K562 (cell line): ENCODE data around the gene MGRN1. TPM values are rescaled to one million over a fixed set of nuclear protein-coding genes. Genes with fewer than 3 reads are reported as not detected.

Experiments used
- ARHGAP35 ChIP-seq: fragments of 450-650 bp; IDR thresholded peaks from 2 replicates; pipeline ENCODE4 v1.6.1; 2018; ENCODE audit not compliant: partially characterized antibody
- CEBPZ ChIP-seq: fragments of 150-350 bp; IDR thresholded peaks from 2 replicates; pipeline ENCODE4 v1.6.1; 2014; ENCODE audit warnings: low read depth, mild to moderate bottlenecking, low read length, borderline replicate concordance
- DIDO1 ChIP-seq: fragments of 450-650 bp; IDR thresholded peaks from 2 replicates; pipeline ENCODE4 v1.6.1; 2016; ENCODE audit warnings: low read depth, missing biosample characterization, missing genetic modification characterization
- EGR1 ChIP-seq: fragments of 450-650 bp; conservative IDR thresholded peaks from 2 replicates; pipeline ENCODE4 v1.6.1; 2017; ENCODE audit warnings: mild to moderate bottlenecking
- ESRRB ChIP-seq: fragments of 250-450 bp; sonication (Bioruptor Pico); IDR thresholded peaks from 2 replicates; pipeline ENCODE4 v1.5.0; 2020; ENCODE audit warnings: mild to moderate bottlenecking, moderate library complexity, borderline replicate concordance
- FOXM1 ChIP-seq, 2 experiments: fragments of 450-650 bp in 1 of 2; sonication (generic) in 1 of 2; formaldehyde crosslinking in 1 of 2; IDR thresholded peaks; 2 replicates each; pipeline versions ENCODE4 v1.6.1 to v1.9.0; 2017 to 2022; ENCODE audit warnings: low read depth in 2 of 2, mild to moderate bottlenecking in 2 of 2, missing genetic modification reagents in 1 of 2, moderate library complexity in 1 of 2
- FOXP1 ChIP-seq: sonication (generic); formaldehyde crosslinking; IDR thresholded peaks from 2 replicates; pipeline ENCODE4 v1.8.0; 2022; ENCODE audit warnings: mild to moderate bottlenecking, missing genetic modification reagents
- MYNN ChIP-seq, 2 experiments: sonication (generic); formaldehyde crosslinking in 1 of 2; IDR thresholded peaks; 2 replicates each; pipeline versions ENCODE4 v1.5.0 to v1.6.1; 2016 to 2020; ENCODE audit warnings: antibody characterized with exemption in 1 of 2, missing genetic modification reagents in 1 of 2
- PTRF ChIP-seq: fragments of 450-650 bp; IDR thresholded peaks from 2 replicates; pipeline ENCODE4 v1.6.1; 2016; ENCODE audit warnings: mild to moderate bottlenecking, missing genetic modification characterization, missing compliant biosample characterization
- SRSF9 ChIP-seq: fragments of 200-400 bp; formaldehyde crosslinking; IDR thresholded peaks from 2 replicates; pipeline ENCODE4 v1.6.1; 2017; ENCODE audit warnings: low read depth, low read length, borderline replicate concordance
- ZKSCAN3 ChIP-seq: fragments of 250-450 bp; sonication (Bioruptor Pico); IDR thresholded peaks from 2 replicates; pipeline ENCODE4 v1.4.0; 2020
- ZNF175 ChIP-seq: fragments of 200-800 bp; sonication (Bioruptor generic); IDR thresholded peaks from 2 replicates; pipeline ENCODE4 v1.6.1; 2016; ENCODE audit warnings: low read depth, mild to moderate bottlenecking, missing genetic modification characterization, missing compliant biosample characterization
- ZNF347 ChIP-seq: fragments of 450-650 bp; formaldehyde crosslinking; IDR thresholded peaks from 2 replicates; pipeline ENCODE4 v1.4.0; 2020; ENCODE audit warnings: low read depth, mild to moderate bottlenecking, moderate library complexity
- ZNF57 ChIP-seq: fragments of 450-650 bp; formaldehyde crosslinking; IDR thresholded peaks from 2 replicates; pipeline ENCODE4 v1.4.0; 2020; ENCODE audit warnings: mild to moderate bottlenecking, moderate library complexity
- polyA plus RNA-seq, 8 experiments: library from polyadenylated mRNA; depleted of rRNA in 4 of 8; stranded (reverse) in 5 of 8; unstranded in 3 of 8; fragments of >200 nt; fragmentation: Nextera tagmentation in 2 of 8; fragmentation: Illumina TruSeq in 1 of 8; extraction: Ambion mirVana in 2 of 8; extraction: Trizol in 1 of 8; gene quantifications; 2 replicates each; pipeline versions ENCODE4 v1.2.1 to v1.2.3, GENCODE V29; 2011 to 2014; ENCODE audit warnings: inconsistent platforms in 1 of 8, missing spikeins in 1 of 8
- total RNA-seq, 7 experiments: library from RNA; depleted of rRNA in 6 of 7; stranded (reverse); fragments of >200 nt in 6 of 7; fragmentation: Illumina TruSeq in 2 of 7; extraction: Trizol in 2 of 7; gene quantifications; 2 replicates each; pipeline versions ENCODE4 v1.2.1 to v1.2.3, GENCODE V29; 2011 to 2021; ENCODE audit warnings: low replicate concordance in 1 of 7
- TF ChIP-seq, protein P1 (sequence below), 2 experiments: fragments of 450-650 bp in 1 of 2; sonication (generic) in 1 of 2; formaldehyde crosslinking in 1 of 2; IDR thresholded peaks; 2 replicates each; pipeline versions ENCODE4 v1.7.1 to v1.9.0; 2016 to 2022; ENCODE audit warnings: inconsistent platforms in 1 of 2, mild to moderate bottlenecking in 1 of 2, missing genetic modification reagents in 1 of 2

Gene MGRN1
- total and polyA plus RNA-seq, 9 of the 15 experiments (the other 6 are each of a cell fraction or from before 2014, with no cell fraction given): 0.15 to 37.9 (median 6.0) TPM

DNA sequence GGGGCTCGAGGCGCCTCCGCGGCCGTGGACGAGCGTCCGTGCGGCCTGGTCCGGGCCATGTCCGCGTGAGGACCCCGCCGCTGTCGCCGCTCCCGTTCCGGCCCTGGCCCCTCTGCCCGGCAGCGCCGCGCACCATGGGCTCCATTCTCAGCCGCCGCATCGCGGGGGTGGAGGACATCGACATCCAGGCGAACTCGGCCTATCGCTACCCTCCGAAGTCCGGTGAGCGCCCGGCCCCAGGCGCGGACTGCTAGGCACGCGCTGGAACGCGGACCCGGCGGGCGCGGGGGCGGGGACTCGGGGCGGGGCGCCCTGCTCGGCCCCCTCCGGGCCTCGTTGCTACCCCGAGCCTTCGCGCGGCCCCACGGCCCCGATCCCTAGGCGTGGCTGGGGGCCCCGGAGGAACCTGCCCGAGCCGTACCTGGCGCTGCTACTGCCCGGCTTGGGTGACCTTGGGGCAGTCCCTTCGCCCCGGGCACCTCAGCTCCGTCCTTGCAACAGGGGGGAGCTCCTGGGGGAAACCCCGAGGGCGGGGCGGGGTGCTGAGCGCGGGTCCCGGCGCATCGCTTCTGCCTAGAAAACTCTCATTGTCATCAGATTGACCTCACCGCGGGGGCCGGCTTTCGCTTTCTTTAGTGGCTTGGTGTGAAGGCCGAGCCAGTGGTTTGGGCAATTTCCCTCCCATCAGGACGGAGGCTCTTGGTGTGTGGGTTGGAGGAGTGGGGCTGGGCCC is 367 bp downstream of the MGRN1 start (continued):
- TF ChIP-seq, protein P1, sequence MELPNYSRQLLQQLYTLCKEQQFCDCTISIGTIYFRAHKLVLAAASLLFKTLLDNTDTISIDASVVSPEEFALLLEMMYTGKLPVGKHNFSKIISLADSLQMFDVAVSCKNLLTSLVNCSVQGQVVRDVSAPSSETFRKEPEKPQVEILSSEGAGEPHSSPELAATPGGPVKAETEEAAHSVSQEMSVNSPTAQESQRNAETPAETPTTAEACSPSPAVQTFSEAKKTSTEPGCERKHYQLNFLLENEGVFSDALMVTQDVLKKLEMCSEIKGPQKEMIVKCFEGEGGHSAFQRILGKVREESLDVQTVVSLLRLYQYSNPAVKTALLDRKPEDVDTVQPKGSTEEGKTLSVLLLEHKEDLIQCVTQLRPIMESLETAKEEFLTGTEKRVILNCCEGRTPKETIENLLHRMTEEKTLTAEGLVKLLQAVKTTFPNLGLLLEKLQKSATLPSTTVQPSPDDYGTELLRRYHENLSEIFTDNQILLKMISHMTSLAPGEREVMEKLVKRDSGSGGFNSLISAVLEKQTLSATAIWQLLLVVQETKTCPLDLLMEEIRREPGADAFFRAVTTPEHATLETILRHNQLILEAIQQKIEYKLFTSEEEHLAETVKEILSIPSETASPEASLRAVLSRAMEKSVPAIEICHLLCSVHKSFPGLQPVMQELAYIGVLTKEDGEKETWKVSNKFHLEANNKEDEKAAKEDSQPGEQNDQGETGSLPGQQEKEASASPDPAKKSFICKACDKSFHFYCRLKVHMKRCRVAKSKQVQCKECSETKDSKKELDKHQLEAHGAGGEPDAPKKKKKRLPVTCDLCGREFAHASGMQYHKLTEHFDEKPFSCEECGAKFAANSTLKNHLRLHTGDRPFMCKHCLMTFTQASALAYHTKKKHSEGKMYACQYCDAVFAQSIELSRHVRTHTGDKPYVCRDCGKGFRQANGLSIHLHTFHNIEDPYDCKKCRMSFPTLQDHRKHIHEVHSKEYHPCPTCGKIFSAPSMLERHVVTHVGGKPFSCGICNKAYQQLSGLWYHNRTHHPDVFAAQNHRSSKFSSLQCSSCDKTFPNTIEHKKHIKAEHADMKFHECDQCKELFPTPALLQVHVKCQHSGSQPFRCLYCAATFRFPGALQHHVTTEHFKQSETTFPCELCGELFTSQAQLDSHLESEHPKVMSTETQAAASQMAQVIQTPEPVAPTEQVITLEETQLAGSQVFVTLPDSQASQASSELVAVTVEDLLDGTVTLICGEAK (IDR thresholded peaks at IDR 0.05): no peak
- TF ChIP-seq, protein P1 (CRISPR knock-in tag; IDR thresholded peaks at IDR 0.05): no peak
- TF ChIP-seq CEBPZ: no peak
- TF ChIP-seq FOXM1 (IDR thresholded peaks at IDR 0.05; ENCODE audit: low read depth): no peak
- TF ChIP-seq FOXM1 (CRISPR knock-in tag; IDR thresholded peaks at IDR 0.05; ENCODE audit: low read depth): 0 out of 2 replicates have a peak, but pooled peaks have one; percentile 87
- peak; percentile 59 for TF ChIP-seq EGR1
- no peak for TF ChIP-seq FOXP1 (CRISPR knock-in tag)
- TF ChIP-seq ARHGAP35: no peak
- no peak; the same call in 1 of the 2 replicates for TF ChIP-seq ZNF175 (CRISPR knock-in tag)
- TF ChIP-seq MYNN (IDR thresholded peaks at IDR 0.05): no peak
- TF ChIP-seq MYNN (CRISPR knock-in tag; IDR thresholded peaks at IDR 0.05): no peak
- TF ChIP-seq ZNF57 (CRISPR knock-in tag): no peak
- no peak for TF ChIP-seq SRSF9
- TF ChIP-seq PTRF (tag): no peak
- no peak for TF ChIP-seq ZNF347 (CRISPR knock-in tag)
- no peak for TF ChIP-seq DIDO1 (tag)
- no peak for TF ChIP-seq ESRRB
- TF ChIP-seq ZKSCAN3: no peak
